Measurements from ENCODE around the gene KRTAP17-1.
"Not testable (repeated sequence)": the region's sequence is repeated elsewhere in the genome, so short reads cannot be mapped to it uniquely, and the experiment has no call there.

The KRTAP17-1 gene

DNA sequence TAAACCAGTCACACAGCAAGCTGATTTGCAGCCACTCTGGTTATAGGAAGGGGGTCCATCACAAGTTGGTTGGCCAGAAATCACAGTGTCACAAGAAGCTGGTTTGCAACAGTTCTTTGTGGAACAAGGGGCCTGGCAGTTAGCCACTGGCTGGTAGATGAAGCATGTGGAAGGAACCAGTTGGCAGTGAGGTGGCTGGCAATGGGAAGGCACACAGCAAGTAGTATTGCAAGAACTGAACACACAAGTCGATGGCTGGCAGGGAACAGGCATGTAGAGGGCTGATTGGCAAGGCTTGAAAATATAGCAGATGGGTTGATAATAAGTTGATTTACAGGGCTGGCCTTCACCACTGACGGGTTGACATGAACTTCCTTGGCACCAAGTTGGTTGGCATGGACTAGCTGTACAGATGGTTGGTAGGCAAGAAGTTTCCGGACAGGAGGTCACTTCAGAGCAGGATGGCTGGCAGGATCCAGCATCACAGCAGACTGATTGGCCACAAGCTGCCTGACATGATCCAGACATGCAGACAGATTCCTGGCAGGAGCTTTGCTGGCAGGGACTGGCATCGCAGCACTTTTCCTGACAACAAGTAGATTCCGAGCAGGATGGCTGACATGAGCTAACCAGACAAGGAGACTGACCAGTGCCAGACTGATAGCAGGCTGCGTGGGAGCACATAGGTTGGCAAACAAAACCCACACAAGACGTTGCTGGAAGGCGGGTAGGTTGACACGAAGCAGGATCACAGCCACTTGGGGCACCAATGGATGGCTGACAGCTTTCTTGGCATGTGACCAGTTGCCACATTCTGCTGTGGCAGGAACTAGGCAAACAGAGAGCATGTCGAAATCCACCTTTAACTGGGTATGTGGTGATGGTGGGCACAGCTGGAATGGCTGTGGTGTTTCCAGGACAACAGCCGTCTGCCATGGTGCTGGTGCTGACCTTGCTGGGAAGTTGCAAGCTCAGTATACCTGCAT lies 13.3 kb downstream of the KRTAP17-1 start, which contains the start of gene KRTAP29-1:
Gene KRTAP29-1 (minus strand): TSS at position 936 of the 986 bp plus-strand sequence. CDS start 0 bp downstream, at position 936.
- DNase-seq, result no peak

DNA sequence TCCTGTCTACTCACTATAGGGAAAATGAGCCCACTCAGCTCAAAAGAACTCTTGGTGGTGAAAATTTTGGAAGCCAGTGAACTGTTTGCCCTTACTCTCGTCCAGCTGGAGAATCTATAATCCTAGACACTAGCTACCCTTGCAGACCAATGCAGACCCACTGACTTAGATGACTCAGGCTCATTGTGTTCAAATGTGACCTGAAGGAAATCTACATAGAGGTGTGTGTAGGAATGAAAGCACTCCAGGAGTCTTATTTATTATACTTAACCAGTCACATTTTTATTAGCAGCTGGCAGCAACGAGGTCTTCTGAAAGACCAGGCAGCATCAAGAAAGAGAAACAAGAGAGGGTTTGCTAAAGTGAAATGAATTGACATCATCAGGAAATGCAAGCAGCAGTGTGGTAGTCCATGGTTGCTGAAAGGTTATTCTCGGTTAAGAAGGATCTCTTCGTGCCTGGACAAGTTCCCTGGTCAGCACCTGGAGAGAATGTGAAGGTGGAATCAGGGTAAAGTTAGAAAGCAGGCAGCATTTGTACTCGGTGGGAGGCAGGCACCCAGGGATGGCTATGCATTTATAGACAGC lies 14.2 kb downstream of the KRTAP17-1 start:
- DNase-seq, result peak; percentile 9

- DNase-seq, result no peak
Observed at GRCh38 chr17:41298458-41299135, 16.9 kb downstream of the KRTAP17-1 start.

GRCh38 chr17:41296846-41297245 lies 18.7 kb downstream of the KRTAP17-1 start:
- DNase-seq, result no peak

- no peak for DNase-seq
Observed at GRCh38 chr17:41294016-41294415, 21.5 kb downstream of the KRTAP17-1 start.

DNA sequence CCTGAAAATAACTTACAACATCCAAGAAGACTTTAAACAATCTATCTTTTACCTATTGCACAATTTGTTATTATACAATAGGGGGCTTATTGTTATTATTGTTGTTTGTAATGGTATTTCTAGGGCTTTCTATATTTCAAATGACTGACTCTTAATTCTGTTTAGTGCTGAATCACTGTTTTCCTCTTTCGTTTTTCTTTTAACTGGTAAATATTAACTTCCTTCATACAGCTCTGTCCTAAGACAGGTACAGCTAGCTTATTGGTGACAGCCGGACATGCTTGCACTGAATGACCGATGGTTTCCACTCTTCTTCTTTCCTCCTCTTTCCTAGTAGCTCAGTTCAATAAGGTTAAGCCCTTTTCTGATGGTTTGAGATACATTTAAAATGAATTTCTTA lies 28.5 kb downstream of the KRTAP17-1 start:
- no peak for DNase-seq

DNA sequence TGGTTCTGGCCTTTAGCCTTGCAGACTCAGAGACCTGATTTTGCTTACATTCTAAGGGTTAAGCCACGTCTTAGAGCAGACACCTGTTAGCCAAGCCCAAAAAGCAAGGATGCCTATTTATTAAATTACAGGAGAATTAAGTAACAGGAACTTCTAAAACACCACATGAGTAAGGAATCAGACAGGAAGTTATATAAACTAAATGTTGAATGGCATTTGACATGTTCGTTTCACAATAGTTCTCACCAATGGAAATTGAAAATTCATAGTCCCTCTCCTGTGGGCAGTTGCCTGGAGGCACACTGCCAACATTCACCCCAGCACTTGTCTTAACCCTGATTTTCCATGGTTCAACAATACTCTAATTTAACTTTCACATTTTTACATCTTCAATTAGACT lies 31.0 kb downstream of the KRTAP17-1 start:
- DNase-seq, result no peak

- DNase-seq, result no peak
Observed at GRCh38 chr17:41284043-41284442, 31.5 kb downstream of the KRTAP17-1 start.

DNA sequence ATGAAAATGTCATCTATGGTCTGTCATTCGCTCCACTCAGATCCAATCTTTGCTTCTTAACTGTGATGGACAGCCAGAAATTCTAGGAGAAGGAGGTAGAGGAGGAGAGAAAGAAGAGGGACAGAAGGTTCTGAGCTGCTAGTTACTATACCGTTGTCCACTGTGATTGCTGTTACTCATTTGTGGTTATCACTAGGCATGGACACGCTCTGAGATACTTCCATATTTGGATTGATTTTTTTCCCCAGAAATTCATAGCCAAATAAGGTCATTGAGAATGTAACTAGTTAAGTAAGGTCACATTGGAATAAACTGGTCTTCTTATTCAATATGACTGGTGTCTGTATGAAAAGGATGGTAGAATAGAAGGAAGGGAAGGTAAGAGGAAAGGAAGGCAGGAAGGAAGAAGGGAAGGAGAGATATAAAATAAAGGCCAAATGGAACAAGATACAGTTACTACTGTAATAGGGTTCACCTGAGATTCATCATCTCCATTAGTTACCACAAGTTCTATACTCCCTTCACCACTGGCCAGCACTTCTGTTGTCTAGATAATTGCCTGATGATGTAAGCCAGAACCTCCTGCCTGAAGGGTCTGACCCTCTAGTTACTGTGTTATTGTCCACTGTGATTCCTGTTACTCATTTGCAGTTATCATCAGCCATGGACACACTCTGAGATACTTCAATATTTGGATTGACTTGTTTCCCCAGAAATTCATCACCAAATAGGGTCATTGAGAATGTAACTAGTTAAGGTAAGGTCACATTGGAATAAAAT lies 37.1 kb downstream of the KRTAP17-1 start:
- DNase-seq, result no peak

DNA sequence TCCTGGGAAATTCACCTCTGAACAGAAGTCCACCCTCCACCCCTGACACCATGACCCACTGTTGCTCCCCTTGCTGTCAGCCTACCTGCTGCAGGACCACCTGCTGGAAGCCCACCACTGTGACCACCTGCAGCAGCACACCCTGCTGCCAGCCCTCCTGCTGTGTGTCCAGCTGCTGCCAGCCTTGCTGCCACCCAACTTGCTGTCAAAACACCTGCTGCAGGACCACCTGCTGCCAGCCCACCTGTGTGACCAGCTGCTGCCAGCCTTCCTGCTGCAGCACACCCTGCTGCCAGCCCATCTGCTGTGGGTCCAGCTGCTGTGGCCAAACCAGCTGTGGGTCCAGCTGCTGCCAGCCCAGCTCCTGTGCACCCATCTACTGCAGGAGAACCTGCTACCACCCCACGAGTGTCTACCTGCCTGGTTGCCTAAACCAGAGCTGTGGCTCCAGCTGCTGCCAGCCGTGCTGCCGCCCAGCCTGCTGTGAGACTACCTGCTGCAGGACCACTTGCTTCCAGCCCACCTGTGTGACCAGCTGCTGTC lies 39.8 kb downstream of the KRTAP17-1 start, which contains the start of gene KRTAP9-7:
Gene KRTAP9-7 (plus strand): TSS at position 51 of the 543 bp plus-strand sequence. CDS start 0 bp downstream, at position 51.
- not testable (repeated sequence) for DNase-seq

DNA sequence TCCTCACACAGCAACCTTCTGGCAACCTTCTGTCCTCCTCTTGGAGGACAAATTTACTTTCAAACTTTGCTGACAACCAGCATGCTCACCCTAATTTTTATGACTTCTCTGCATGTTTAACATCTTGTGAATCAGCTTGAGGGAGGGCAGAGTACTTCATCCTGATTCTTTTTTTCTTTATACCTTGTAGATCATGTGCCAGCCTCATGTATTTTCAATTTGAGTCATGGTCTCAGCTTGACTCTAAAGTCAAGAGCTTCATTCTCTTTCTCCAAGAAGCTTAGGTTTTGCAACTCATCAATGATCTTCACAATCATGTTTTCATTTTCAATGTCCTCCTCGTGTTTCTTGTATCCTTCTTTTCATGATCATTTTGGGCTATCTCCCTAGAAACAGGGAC lies 43.7 kb downstream of the KRTAP17-1 start:
- DNase-seq, result no peak

DNA sequence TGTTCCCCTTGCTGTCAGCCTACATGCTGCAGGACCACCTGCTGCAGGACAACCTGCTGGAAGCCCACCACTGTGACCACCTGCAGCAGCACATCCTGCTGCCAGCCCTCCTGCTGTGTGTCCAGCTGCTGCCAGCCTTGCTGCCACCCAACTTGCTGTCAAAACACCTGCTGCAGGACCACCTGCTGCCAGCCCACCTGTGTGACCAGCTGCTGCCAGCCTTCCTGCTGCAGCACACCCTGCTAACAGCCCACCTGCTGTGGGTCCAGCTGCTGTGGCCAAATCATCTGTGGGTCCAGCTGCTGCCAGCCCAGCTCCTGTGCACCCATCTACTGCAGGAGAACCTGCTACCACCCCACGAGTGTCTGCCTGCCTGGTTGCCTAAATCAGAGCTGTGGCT lies 44.2 kb downstream of the KRTAP17-1 start:
- DNase-seq, result not testable (repeated sequence)

GRCh38 chr17:41267711-41268110 lies 47.8 kb downstream of the KRTAP17-1 start:
- no peak for DNase-seq

DNA sequence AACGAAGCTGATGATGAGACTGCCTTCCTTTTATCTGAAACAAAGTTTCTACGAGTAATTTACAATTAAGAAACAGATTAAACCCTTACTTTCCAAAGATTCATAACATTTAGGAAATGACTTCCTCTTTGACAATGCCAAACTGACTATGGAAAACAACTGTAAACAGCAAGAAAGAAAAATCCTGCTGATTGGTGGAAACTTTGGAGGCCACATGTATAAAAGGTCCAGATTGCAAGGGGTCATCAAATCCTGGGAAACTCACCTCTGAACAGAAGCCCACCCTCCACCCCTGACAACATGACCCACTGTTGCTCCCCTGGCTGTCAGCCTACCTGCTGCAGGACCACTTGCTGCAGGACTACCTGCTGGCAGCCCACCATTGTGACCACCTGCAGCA lies 50.4 kb downstream of the KRTAP17-1 start, which contains the start of gene KRTAP9-6:
Gene KRTAP9-6 (plus strand): TSS at position 301 of the 400 bp plus-strand sequence. CDS start 0 bp downstream, at position 301.
- no peak for DNase-seq
